ENCODE measurements around the gene ZNF835. TPM values are rescaled to one million over a fixed set of nuclear protein-coding genes. Genes with fewer than 3 reads are reported as not detected.

ZNF835 gene
- 5.5 and 5.7 TPM in 2 replicates for total RNA-seq

DNA sequence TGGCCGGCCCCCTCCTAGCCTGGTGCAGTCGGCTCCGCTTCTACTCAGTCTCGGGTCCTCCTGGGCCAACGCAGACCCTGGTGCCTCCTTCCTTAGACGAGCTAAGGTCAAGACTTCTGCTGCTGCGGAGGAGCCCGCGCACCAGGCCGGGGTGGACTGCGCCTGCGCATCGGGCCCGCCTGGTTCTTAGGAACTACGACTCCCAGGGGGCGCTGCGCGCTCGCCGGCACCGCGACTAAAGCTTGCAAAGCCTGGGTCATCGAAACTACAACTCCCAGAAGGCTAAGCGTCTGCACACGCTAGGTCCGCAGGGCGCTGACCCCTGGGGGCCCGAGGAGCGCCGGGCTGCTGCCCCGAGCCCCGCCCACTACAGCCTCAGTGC, at the start of gene ZNF835:
Gene ZNF835 (minus strand): TSS at position 145 of the 382 bp plus-strand sequence. CDS start 6,559 bp downstream, outside the sequence.
- CTCF ChIA-PET = no interaction called here
- POLR2A ChIA-PET = interaction anchor here (0.5 to 1.4 kb wide), 7 partner anchors 11 to 1056 kb away, joined by 3 to 6 read pairs (median 3); partner anchors contain the start of genes ZFP28, ZNF471 and ZNF671
- peak within 1 kb of the TSS; percentile 84 for H3K27ac Mint-ChIP-seq
- peak within 1 kb of the TSS; percentile 94 for H3K4me3 Mint-ChIP-seq
- peaks cover 12% of the 10 kb centered on the region for H3K36me3 Mint-ChIP-seq (ENCODE audit: low read depth)
- H3K9me3 Mint-ChIP-seq = no peaks in the 10 kb centered on the region
- ATAC-seq (ENCODE audit: low read depth) = peak; percentile 98
- intact Hi-C loops (cut with micrococcal nuclease) = loop anchor here (1.0 to 5.0 kb wide), 5 partner anchors 76 to 278 kb away; partner anchors contain the start of genes ZFP28, ZNF582, ZNF583 and ZNF667
- peaks cover 16% of the 10 kb centered on the region for H3K4me1 Mint-ChIP-seq
- TF ChIP-seq, protein P1, sequence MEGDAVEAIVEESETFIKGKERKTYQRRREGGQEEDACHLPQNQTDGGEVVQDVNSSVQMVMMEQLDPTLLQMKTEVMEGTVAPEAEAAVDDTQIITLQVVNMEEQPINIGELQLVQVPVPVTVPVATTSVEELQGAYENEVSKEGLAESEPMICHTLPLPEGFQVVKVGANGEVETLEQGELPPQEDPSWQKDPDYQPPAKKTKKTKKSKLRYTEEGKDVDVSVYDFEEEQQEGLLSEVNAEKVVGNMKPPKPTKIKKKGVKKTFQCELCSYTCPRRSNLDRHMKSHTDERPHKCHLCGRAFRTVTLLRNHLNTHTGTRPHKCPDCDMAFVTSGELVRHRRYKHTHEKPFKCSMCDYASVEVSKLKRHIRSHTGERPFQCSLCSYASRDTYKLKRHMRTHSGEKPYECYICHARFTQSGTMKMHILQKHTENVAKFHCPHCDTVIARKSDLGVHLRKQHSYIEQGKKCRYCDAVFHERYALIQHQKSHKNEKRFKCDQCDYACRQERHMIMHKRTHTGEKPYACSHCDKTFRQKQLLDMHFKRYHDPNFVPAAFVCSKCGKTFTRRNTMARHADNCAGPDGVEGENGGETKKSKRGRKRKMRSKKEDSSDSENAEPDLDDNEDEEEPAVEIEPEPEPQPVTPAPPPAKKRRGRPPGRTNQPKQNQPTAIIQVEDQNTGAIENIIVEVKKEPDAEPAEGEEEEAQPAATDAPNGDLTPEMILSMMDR (IDR thresholded peaks at IDR 0.05) = no peak
- no peaks in the 10 kb centered on the region for H3K27me3 Mint-ChIP-seq
- DNase-seq = peak; percentile 91

DNA sequence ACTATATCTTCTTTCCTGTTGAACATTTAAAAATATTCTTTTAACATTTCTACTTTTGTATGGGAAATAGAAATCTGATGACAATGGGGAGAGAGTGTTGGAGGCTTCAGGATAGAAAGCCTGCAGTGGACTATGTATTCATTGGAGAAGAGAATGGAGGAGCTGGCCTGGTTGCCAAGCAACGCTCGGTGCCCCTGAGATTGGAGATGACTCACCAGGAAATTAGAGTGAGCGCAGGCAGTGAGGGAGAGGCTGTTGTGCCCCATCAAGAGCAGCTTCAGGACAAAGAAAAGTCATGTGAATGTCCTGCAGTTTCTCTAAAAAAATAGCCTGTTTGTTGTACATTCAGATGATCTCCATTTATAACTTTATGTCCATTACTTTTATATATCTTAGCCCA, 48.7 kb upstream of the ZNF835 start:
- no peaks in the 10 kb centered on the region for H3K27me3 Mint-ChIP-seq
- POLR2A ChIA-PET = no interaction called here
- H3K9me3 Mint-ChIP-seq = peaks cover 24% of the 10 kb centered on the region
- ATAC-seq (ENCODE audit: low read depth) (no peak), DNase-seq (no peak)
- H3K36me3 Mint-ChIP-seq (ENCODE audit: low read depth) = peaks cover 2% of the 10 kb centered on the region
- no peak overlapping the region for H3K4me3 Mint-ChIP-seq
- TF ChIP-seq, protein P1 (IDR thresholded peaks at IDR 0.05) = no peak
- H3K27ac Mint-ChIP-seq = no peak overlapping the region
- CTCF ChIA-PET = no interaction called here
- H3K4me1 Mint-ChIP-seq = no peaks in the 10 kb centered on the region
- intact Hi-C loops (cut with micrococcal nuclease) = no loop called here

DNA sequence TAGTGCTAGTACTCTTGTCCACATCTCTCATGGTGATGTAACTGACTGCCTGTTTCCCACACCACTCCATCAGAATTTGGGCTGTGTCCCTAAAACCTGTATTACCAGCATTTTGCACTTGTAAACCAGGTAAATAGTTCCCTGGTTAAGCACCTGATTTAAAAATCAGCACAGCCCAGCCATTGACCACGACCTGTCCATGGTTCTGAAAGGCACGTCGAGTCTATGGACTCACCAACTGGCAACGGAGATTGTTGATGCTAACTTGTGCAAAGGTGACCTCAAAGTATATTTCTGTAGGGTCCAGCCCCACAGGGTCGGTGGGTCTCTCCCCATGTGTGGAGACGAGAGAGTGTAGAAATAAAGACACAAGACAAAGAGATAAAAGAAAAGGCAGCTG, 46.7 kb upstream of the ZNF835 start:
- TF ChIP-seq, protein P1 (IDR thresholded peaks at IDR 0.05) = no peak
- no peaks in the 10 kb centered on the region for H3K27me3 Mint-ChIP-seq
- no peak overlapping the region for H3K4me3 Mint-ChIP-seq
- ChIA-PET CTCF (no interaction called here), POLR2A (no interaction called here)
- peaks cover 19% of the 10 kb centered on the region for H3K9me3 Mint-ChIP-seq
- DNase-seq = no peak
- no peak overlapping the region for H3K27ac Mint-ChIP-seq
- peaks cover 2% of the 10 kb centered on the region for H3K36me3 Mint-ChIP-seq (ENCODE audit: low read depth)
- intact Hi-C loops (cut with micrococcal nuclease) = no loop called here
- no peaks in the 10 kb centered on the region for H3K4me1 Mint-ChIP-seq
- no peak for ATAC-seq (ENCODE audit: low read depth)

DNA sequence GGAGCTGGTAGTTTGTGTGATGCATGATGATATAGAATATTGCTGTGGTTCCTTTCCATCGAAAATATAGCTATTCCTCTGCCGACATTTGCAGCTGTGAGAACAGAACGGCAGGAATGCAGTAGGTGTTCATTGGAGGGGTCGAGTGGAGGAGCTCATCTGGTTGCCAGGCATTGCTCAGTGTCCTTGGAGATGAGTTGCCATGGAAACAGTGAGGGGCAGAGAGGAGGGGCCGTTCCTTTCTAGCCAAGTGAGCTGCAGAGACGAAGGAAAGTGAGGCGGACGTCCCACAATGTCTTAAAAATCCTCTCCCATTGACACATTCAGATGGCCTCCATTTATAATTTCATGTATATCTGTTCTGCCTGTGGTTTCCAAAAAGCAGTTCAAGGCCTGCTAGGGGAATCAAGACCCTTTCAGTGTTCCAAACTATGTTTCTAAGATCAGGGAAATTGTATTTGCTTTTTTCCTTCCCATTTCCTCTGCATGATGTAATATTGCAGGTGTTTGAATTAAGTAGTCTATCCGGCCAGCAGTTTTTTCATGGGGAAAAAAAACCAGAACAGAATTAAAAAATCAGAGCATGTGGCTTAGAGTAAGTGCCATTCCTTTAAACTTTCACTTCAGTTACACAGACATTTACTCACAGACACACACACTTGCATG, 41.2 kb upstream of the ZNF835 start:
- H3K4me3 Mint-ChIP-seq = no peak overlapping the region
- peaks cover 11% of the 10 kb centered on the region for H3K9me3 Mint-ChIP-seq
- TF ChIP-seq, protein P1 (IDR thresholded peaks at IDR 0.05) = no peak
- intact Hi-C loops (cut with micrococcal nuclease) = no loop called here
- no peak for DNase-seq
- no peaks in the 10 kb centered on the region for H3K4me1 Mint-ChIP-seq
- H3K27me3 Mint-ChIP-seq = no peaks in the 10 kb centered on the region
- POLR2A ChIA-PET = no interaction called here
- CTCF ChIA-PET = no interaction called here
- H3K27ac Mint-ChIP-seq = no peak overlapping the region
- no peak for ATAC-seq (ENCODE audit: low read depth)
- H3K36me3 Mint-ChIP-seq (ENCODE audit: low read depth) = peaks cover 6% of the 10 kb centered on the region

DNA sequence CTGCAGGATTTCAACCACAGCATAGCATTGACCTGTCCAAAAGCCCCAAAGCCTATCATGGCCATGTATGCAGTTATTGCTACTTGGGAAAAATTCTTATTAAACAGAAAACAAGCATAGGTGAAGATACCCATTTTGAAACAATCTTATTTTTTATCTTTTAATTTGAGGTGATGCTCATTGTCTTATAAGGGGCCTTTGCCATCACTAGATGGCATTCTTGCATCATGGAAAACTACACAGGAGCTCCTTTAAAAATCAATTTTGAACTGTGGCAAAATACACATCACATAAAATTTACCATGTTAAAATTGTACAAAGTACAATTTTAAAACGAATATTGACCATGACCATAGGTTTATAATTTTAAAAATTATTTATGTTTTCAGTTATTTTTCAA, 38.9 kb upstream of the ZNF835 start:
- H3K9me3 Mint-ChIP-seq = peaks cover 18% of the 10 kb centered on the region
- no peaks in the 10 kb centered on the region for H3K27me3 Mint-ChIP-seq
- H3K36me3 Mint-ChIP-seq (ENCODE audit: low read depth) = peaks cover 4% of the 10 kb centered on the region
- intact Hi-C loops (cut with micrococcal nuclease) = no loop called here
- TF ChIP-seq, protein P1 (IDR thresholded peaks at IDR 0.05) = no peak
- no peaks in the 10 kb centered on the region for H3K4me1 Mint-ChIP-seq
- ATAC-seq (ENCODE audit: low read depth) (no peak), DNase-seq (no peak)
- ChIA-PET POLR2A (no interaction called here), CTCF (no interaction called here)
- H3K4me3 Mint-ChIP-seq = no peak overlapping the region
- H3K27ac Mint-ChIP-seq = no peak overlapping the region

Data from activated B cell treated with CpG ODN at 0.5 μM for 24 hours (primary cell).